Body of pancreas (tissue), 4 donors: ENCODE data around the gene ERMAP. TPM values are rescaled to one million over a fixed set of nuclear protein-coding genes. Genes with fewer than 3 reads are reported as not detected.

Experiments used
- ATAC-seq: fragments of 150-250 bp; one replicate; pipeline ENCODE4 v1.9.1; 2016
- DNase-seq, 4 donors: peaks; one replicate each; pipeline ENCODE4 v3.0.0-alpha.2; 2019
- H3K27ac ChIP-seq, 4 donors: fragments of 200-600 bp; sonication (generic); 1 replicate in 3 of 4; 2 replicates in 1 of 4; pipeline versions ENCODE4 v1.5.1 to v1.6.1; 2016 to 2019; ENCODE audit warnings: mild to moderate bottlenecking in 1 of 4, mixed read lengths in 1 of 4, moderate library complexity in 1 of 4
- H3K27me3 ChIP-seq, 2 donors: fragments of 200-600 bp; sonication (generic); one replicate each; pipeline ENCODE4 v1.6.0; 2016; ENCODE audit warnings: mild to moderate bottlenecking in 1 of 2
- H3K36me3 ChIP-seq, 2 donors: fragments of 200-600 bp; sonication (generic); replicated peaks in 1 of 2; 2 replicates each; pipeline ENCODE4 v1.5.1; 2016; ENCODE audit warnings: low read depth in 2 of 2; ENCODE audit not compliant: insufficient read depth in 1 of 2
- H3K4me1 ChIP-seq: fragments of 200-600 bp; sonication (generic); one replicate; pipeline ENCODE4 v1.6.0; 2016
- H3K4me3 ChIP-seq, 2 donors: fragments of 200-600 bp; sonication (generic); 1 replicate in 1 of 2; 2 replicates in 1 of 2; pipeline ENCODE4 v1.5.1; 2016 to 2019
- H3K9me3 ChIP-seq, 3 donors: fragments of 200-600 bp; sonication (generic); 1 replicate in 2 of 3; 2 replicates in 1 of 3; pipeline ENCODE4 v1.5.1; 2016
- POLR2A ChIP-seq, 3 donors: fragments of 450-650 bp; IDR thresholded peaks; one replicate each; pipeline ENCODE4 v1.6.1; 2016; ENCODE audit warnings: antibody characterized with exemption in 3 of 3, mild to moderate bottlenecking in 2 of 3
- WGBS, 2 donors: methylation state at CpG; one replicate each; pipeline ENCODE4 v1.1.5; 2017; 5-methylcytosine and 5-hydroxymethylcytosine counted together
- intact Hi-C: fragments of 100-400 bp; cut with DNase I; formaldehyde crosslinking; loops from one replicate; pipeline ENCODE4 v1.15.1; 2023
- total RNA-seq, 2 donors: library from RNA; depleted of rRNA; stranded (reverse); fragments of >200 nt; gene quantifications; one replicate each; pipeline ENCODE4 v1.1.0, GENCODE V29; 2016
- TF ChIP-seq, protein P1 (sequence below), 7 experiments: fragments of 450-650 bp in 4 of 7; fragments of 200-600 bp in 3 of 7; sonication (generic) in 3 of 7; IDR thresholded peaks; one replicate each; pipeline ENCODE4 v1.5.1; 2016 to 2019; ENCODE audit warnings: antibody characterized with exemption in 7 of 7

ERMAP gene
- total RNA-seq, 2 donors from 2014 or later = 8.8 to 11.9 TPM

DNA sequence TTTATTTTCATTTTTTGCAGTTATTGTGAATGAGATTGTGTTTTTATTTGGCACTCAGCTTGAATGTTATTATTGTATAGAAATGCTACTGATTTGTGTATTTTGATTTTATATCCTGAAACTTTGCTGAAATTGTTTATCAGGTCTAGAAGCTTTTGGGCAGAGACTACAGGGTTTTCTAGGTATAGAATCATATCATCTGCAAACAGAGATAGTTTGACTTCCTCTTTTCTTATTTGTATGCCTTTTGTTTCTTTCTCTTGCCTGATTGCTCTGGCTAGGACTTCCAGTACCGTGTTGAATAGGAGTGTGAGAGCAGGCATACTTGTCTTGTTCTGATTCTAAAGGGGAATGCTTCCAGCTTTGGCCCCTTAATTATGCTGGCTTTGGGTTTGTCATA lies 56.7 kb downstream of the ERMAP start:
- Histone ChIP-seq H3K9me3 (no peaks in the 10 kb centered on the region), H3K36me3 (no peaks in the 10 kb centered on the region), H3K27ac (no peak overlapping the region), H3K27me3 (no peaks in the 10 kb centered on the region), H3K4me3 (no peak overlapping the region), H3K4me1 (no peaks in the 10 kb centered on the region)
- TF ChIP-seq, protein P1, sequence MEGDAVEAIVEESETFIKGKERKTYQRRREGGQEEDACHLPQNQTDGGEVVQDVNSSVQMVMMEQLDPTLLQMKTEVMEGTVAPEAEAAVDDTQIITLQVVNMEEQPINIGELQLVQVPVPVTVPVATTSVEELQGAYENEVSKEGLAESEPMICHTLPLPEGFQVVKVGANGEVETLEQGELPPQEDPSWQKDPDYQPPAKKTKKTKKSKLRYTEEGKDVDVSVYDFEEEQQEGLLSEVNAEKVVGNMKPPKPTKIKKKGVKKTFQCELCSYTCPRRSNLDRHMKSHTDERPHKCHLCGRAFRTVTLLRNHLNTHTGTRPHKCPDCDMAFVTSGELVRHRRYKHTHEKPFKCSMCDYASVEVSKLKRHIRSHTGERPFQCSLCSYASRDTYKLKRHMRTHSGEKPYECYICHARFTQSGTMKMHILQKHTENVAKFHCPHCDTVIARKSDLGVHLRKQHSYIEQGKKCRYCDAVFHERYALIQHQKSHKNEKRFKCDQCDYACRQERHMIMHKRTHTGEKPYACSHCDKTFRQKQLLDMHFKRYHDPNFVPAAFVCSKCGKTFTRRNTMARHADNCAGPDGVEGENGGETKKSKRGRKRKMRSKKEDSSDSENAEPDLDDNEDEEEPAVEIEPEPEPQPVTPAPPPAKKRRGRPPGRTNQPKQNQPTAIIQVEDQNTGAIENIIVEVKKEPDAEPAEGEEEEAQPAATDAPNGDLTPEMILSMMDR (IDR thresholded peaks at IDR 0.05) = no peak
- no peak for TF ChIP-seq POLR2A (IDR thresholded peaks at IDR 0.05)
- 68 to 87% methylated on average over 1 of the region's 1 CpG for WGBS, 2 donors
- DNase-seq (no peak), ATAC-seq (no peak)
- intact Hi-C loops = no loop called here

DNA sequence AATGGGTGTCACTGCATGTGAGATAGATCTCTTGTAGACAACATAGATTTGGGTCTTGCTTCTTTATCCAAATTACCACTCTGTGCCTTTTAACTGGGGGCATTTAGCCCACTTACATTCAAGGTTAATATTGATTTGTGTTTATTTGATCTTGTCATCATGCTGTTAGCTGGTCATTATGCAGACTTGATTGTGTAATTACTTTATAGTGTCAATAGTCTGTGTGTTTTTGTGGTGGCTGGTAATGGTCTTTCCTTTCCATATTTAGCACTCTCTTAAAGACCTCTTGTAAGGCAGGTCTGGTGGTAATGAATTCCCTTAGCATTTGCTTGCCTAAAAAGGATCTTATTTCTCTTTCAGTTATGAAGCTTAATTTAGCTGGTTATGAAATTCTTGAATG lies 59.1 kb downstream of the ERMAP start:
- ATAC-seq (no peak), DNase-seq (no peak)
- Histone ChIP-seq H3K4me1 (no peaks in the 10 kb centered on the region), H3K4me3 (no peak overlapping the region), H3K36me3 (no peaks in the 10 kb centered on the region), H3K9me3 (no peaks in the 10 kb centered on the region), H3K27me3 (no peaks in the 10 kb centered on the region), H3K27ac (no peak overlapping the region)
- intact Hi-C loops = no loop called here
- no peak for TF ChIP-seq POLR2A (IDR thresholded peaks at IDR 0.05)
- TF ChIP-seq, protein P1 (IDR thresholded peaks at IDR 0.05) = no peak

DNA sequence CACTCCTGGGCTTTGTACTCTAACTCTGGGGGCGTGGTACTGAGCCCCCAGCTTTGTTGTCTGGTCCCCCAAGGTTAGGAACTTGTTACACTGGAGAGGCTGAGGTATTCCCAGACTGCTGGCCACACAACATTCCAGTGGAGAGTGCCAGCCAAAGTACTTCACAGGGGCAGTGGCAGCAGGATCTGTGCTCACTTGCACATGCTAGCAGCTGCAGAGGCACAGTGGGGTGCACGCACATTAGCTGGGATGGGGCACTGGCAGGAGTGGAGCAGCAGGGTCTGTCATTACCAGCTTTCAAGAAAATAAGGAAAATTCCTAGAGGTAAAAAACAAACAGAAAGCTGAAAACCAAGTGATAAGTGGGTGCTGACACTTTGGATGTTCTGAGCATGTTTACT lies 60.5 kb downstream of the ERMAP start:
- 61 to 70% methylated on average over 2 of the region's 2 CpGs for whole genome bisulfite sequencing, 2 donors
- Histone ChIP-seq H3K36me3 (no peaks in the 10 kb centered on the region), H3K4me3 (no peak overlapping the region), H3K9me3 (no peaks in the 10 kb centered on the region), H3K27me3 (no peaks in the 10 kb centered on the region), H3K4me1 (no peaks in the 10 kb centered on the region), H3K27ac (no peak overlapping the region)
- DNase-seq = no peak
- intact Hi-C loops = no loop called here
- no peak for ATAC-seq
- TF ChIP-seq, protein P1 (IDR thresholded peaks at IDR 0.05) = no peak
- TF ChIP-seq POLR2A (IDR thresholded peaks at IDR 0.05) = no peak

DNA sequence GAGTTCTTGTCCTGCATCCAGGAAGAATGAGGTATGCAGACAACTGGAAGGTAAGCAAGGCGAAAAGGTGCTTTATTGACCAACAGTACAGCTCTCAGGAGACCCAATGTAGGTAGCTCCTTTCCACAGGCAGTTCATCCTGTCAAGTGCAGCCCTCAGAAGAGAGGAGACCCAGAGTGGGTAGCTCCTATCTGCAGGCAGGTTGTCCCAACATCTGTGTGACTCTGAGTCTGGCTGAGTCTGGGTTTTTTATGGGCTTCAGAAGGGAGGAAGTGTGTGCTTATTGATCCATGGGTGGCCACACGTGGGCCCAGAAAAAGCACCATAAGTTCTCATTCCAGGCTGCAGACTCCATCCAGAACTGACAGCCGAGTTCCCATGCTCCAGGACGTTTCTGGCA lies 63.5 kb downstream of the ERMAP start:
- Histone ChIP-seq H3K36me3 (no peaks in the 10 kb centered on the region), H3K4me1 (no peaks in the 10 kb centered on the region), H3K27ac (no peak overlapping the region), H3K4me3 (no peak overlapping the region), H3K9me3 (no peaks in the 10 kb centered on the region), H3K27me3 (no peaks in the 10 kb centered on the region)
- DNase-seq (no peak), ATAC-seq (no peak)
- WGBS, 2 donors = 58 to 70% methylated on average over 4 of the region's 4 CpGs
- TF ChIP-seq POLR2A (IDR thresholded peaks at IDR 0.05) = no peak
- intact Hi-C loops = no loop called here

DNA sequence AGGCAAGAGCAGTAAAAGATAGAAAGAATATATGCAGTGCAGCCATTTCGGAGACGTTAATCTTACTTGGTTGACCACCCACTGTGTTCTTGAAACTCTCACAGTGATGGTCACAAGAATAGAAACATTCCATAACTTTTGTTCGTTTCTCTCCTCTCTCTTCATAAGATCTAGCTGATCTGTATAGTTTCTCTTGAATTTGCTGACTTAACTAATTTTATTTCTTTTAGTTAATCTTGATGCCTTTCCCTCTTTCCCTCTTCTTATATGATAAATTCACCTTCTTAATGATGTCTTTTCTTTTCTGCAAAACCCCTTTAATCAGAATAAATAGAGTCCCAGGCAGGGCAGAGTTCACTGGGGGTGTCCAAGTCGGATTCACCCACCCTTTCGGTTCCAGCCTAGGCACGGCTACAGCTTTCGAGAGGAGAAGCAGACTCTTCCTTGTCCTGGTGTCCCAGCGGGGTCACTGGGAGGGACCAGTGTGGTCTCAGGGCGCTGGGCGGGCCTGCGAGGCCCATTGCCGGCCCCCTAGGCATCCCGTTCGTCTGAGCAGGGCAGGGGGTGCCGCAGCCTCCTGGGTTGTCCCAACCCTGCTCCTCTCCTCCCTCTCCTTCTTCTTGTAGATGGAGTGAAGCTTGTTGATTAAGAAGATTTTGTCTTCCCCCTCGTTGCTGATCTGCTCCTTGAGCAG lies 69.3 kb downstream of the ERMAP start:
- 73 to 76% methylated on average over 16 of the region's 16 CpGs for whole genome bisulfite sequencing, 2 donors
- H3K9me3 ChIP-seq = no peaks in the 10 kb centered on the region
- no peaks in the 10 kb centered on the region for H3K4me1 ChIP-seq
- no peak overlapping the region for H3K4me3 ChIP-seq
- ATAC-seq = no peak
- H3K27me3 ChIP-seq = no peaks in the 10 kb centered on the region
- H3K36me3 ChIP-seq = no peaks in the 10 kb centered on the region
- TF ChIP-seq, protein P1 (IDR thresholded peaks at IDR 0.05) = no peak
- no peak for TF ChIP-seq POLR2A (IDR thresholded peaks at IDR 0.05)
- no peak for DNase-seq
- no peak overlapping the region for H3K27ac ChIP-seq
- intact Hi-C loops = no loop called here
